RPMI7951 (cell line): ENCODE data around the gene POC1B. TPM values are rescaled to one million over a fixed set of nuclear protein-coding genes. Genes with fewer than 3 reads are reported as not detected.
"Not testable (repeated sequence)": the region's sequence is repeated elsewhere in the genome, so short reads cannot be mapped to it uniquely, and the experiment has no call there.

Experiments used
- DNase-seq: peaks from one replicate; pipeline ENCODE4 v3.0.0-alpha.2; 2012; ENCODE audit warnings: low read depth
- total RNA-seq: library from RNA; depleted of rRNA; stranded (reverse); fragments of >200 nt; shearing (Covaris generic); gene quantifications from 2 replicates; pipeline ENCODE4 v1.2.3, GENCODE V29; 2014

The POC1B gene
- total RNA-seq, 1 experiment from 2014 or later = 19.9 TPM

GRCh38 chr12:89464974-89465592, 60.8 kb downstream of the POC1B start:
- no peak for DNase-seq

GRCh38 chr12:89461649-89462612, 63.9 kb downstream of the POC1B start:
- peak; percentile 70 for DNase-seq

GRCh38 chr12:89461190-89461589, 64.7 kb downstream of the POC1B start:
- DNase-seq = no peak

GRCh38 chr12:89459279-89459678, 66.6 kb downstream of the POC1B start:
- not testable (repeated sequence) for DNase-seq

- no peak for DNase-seq
Observed at GRCh38 chr12:89456565-89456964, 69.3 kb downstream of the POC1B start.

GRCh38 chr12:89454080-89454848, 71.6 kb downstream of the POC1B start:
- DNase-seq = no peak

- DNase-seq = peak; percentile 50
Observed at GRCh38 chr12:89453121-89453978, 72.5 kb downstream of the POC1B start.

- peak; percentile 76 for DNase-seq
Observed at GRCh38 chr12:89451841-89452251, 74.0 kb downstream of the POC1B start.

GRCh38 chr12:89450907-89451306, 74.9 kb downstream of the POC1B start:
- peak; percentile 53 for DNase-seq

GRCh38 chr12:89448951-89449371, 76.9 kb downstream of the POC1B start:
- DNase-seq = peak; percentile 61

GRCh38 chr12:89448526-89448925, 77.3 kb downstream of the POC1B start:
- DNase-seq = no peak

- DNase-seq = peak; percentile 56
Observed at GRCh38 chr12:89439941-89440340, 85.9 kb downstream of the POC1B start.

- no peak for DNase-seq
Observed at GRCh38 chr12:89437231-89437630, 88.6 kb downstream of the POC1B start.

- DNase-seq = no peak
Observed at GRCh38 chr12:89436062-89436461, 89.8 kb downstream of the POC1B start.

- DNase-seq = peak; percentile 66
Observed at GRCh38 chr12:89433634-89434033, 92.2 kb downstream of the POC1B start.

- DNase-seq = no peak
Observed at GRCh38 chr12:89432396-89432795, 93.5 kb downstream of the POC1B start.

GRCh38 chr12:89429528-89429927, 96.3 kb downstream of the POC1B start:
- no peak for DNase-seq

- DNase-seq = peak; percentile 37
Observed at GRCh38 chr12:89427508-89428156, 98.2 kb downstream of the POC1B start.

GRCh38 chr12:89424846-89425245, 101.0 kb downstream of the POC1B start:
- no peak for DNase-seq

GRCh38 chr12:89424389-89424788, 101.5 kb downstream of the POC1B start:
- DNase-seq = no peak
